HG03280 (cell line): ENCODE data around the gene TMEM117.

Source experiments
- ATAC-seq: cut with Tn5 transposase; IDR thresholded peaks from one replicate; pipeline ENCODE4 v1.9.1; 2021; ENCODE audit warnings: mild to moderate bottlenecking, moderate library complexity; ENCODE audit not compliant: unreplicated experiment

TMEM117 gene

DNA sequence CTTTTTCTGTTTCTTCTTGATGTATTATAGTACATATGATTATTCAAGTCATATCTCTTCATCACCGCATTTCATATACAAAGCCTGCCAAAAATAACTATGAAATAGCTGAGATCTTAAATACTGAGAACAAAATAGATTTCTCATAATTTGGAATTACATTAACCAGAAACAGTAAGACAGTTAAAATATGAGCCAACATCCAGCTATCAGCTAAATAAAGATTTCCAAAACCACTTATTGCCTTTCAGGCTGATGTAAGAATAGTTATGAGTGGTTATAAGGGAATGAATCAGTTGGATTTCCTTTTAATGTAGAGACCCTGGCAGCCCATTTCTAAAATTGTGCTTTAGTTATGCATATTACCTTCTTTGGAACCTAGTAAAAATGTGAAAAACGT is 47.4 kb downstream of the TMEM117 start:
- no peak for ATAC-seq

DNA sequence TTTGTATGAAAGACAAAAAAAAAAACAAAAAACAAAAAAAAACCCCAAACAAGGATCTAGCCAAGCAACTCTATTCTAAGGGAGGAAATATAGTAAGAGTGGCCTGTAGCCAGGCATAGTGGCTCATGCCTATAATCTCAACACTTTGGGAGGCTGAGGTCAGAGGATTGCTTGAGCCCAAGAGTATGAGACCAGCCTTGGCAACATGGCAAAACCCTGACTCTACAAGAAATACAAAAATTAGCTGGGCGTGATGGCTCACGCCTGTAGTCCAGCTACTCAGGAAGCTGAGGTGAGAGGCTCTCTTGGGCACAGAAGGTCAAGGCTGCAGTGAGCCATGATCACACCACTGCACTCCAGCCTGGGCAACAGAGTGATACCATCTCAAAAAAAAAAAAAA is 47.9 kb downstream of the TMEM117 start:
- ATAC-seq, result no peak

GRCh38 chr12:43884683-43885410 is 49.0 kb downstream of the TMEM117 start:
- no peak for ATAC-seq

- no peak for ATAC-seq
These were observed 51.5 kb downstream of the TMEM117 start for GRCh38 chr12:43887397-43887796.

- ATAC-seq, result no peak
These were observed 56.1 kb downstream of the TMEM117 start for GRCh38 chr12:43891856-43892574.

DNA sequence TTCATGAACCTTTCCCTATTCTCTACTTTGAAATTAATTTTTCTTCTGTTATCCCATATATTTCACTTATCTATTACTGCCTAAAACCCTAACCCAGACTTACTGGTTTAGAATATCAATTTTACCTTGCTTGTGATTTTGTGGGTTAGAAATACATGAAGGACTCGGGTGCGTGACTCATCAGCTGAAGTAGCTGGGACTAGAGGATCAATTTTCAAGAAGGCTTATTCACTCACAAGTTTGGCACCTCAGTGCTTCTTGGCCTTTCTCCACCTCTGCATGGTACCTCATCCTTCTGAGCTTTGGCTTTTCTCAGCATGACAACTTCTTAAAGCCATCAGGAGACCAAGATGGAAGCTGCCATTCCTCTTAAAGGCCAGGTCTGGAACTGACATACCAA is 57.8 kb downstream of the TMEM117 start:
- ATAC-seq, result no peak

DNA sequence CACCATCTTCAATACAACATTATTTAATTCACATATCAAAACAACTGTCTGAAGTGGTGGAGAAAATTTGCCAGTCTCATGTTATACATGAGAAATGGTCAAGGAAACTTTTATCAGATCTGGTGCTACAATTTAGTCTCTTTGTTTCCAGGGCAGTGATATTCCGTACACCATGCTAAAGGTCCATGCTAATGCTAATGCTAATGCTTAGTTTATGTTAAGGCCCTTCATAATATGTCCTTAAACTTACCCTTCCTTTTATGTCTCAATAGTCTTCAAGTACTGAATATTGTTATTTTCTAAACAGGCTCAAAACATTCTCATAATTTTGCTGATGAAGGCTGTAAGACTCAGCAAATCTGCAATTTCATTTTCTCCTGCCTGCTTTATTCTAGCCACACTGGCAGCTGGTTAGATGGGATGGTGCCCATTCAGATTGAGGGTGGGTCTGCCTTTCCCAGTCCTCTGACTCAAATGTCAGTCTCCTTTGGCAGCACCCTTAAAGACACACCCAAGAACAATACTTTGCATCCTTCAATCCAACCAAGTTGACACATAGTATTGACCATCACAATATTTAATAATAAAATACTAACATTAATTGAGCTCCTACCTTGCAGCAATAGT is 59.8 kb downstream of the TMEM117 start:
- ATAC-seq, result no peak

- ATAC-seq, result no peak
These were observed 60.6 kb downstream of the TMEM117 start for GRCh38 chr12:43896496-43896895.

GRCh38 chr12:43898474-43898873 is 62.6 kb downstream of the TMEM117 start:
- ATAC-seq, result no peak

- ATAC-seq, result no peak
These were observed 63.7 kb downstream of the TMEM117 start for GRCh38 chr12:43899574-43899973.

DNA sequence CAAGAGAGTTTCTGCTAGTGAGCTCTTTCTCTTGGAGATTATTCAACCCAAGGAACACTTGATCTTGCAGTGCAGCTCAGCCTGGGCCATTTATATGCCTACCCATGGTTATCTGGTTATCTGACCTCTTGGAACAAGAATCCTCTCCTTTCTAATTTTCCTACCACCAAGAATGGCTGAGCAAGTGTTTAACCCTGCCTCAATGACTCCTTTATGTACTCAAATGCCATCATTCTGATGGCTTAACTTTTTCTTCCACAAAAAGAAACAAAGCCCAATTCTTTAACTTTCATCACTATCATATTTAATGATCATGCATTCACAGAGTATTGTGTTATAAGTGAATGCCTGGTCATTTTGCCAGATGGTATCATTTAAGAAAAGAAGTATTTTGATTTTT is 67.8 kb downstream of the TMEM117 start:
- no peak for ATAC-seq

GRCh38 chr12:43912859-43913258 is 77.0 kb downstream of the TMEM117 start:
- no peak for ATAC-seq

DNA sequence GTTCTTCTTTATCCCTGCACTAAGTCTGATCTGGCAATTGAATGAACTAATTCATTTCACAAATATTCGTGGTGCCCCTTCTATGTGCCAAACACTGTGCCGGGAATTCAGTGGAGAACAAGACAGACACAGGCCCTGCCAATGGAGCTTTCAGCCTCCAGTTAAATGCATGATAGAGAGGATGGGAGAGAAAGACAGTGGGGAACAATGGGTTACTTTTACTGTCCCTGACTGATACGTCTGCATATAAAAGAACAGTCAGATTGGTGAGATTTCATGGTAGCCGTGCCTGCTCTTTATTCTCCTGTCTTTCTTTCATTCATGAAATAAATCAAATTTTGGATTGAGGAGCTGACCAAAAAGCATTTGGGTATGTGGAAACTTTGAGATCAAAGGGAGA is 78.5 kb downstream of the TMEM117 start:
- no peak for ATAC-seq

GRCh38 chr12:43914923-43915468 is 79.1 kb downstream of the TMEM117 start:
- no peak for ATAC-seq

- ATAC-seq, result no peak
These were observed 82.0 kb downstream of the TMEM117 start for GRCh38 chr12:43917896-43918295.

- ATAC-seq, result no peak
These were observed 85.9 kb downstream of the TMEM117 start for GRCh38 chr12:43921666-43922337.

- no peak for ATAC-seq
These were observed 94.2 kb downstream of the TMEM117 start for GRCh38 chr12:43930032-43930431.

- no peak for ATAC-seq
These were observed 95.3 kb downstream of the TMEM117 start for GRCh38 chr12:43931187-43931586.

- ATAC-seq, result no peak
These were observed 99.7 kb downstream of the TMEM117 start for GRCh38 chr12:43935581-43935980.

DNA sequence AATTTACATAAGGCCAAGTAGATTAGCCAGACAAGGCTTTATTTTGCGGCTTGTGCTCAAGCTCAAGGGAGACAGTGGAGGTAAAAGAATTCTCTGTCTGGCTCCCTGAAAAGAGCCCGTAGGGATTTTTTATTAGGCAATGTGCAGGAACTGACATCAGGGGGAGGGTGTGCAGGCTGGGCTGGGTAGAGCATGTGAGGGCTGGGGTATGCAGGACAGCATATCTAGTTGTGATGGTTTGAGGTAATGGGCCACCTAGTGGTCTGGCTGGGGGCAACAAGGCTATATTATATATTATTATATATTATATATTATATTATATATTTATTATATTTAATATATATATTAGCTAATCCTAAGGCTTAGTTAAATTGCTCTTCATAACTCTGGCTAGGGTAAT is 102.1 kb downstream of the TMEM117 start:
- no peak for ATAC-seq

GRCh38 chr12:43942379-43942778 is 106.5 kb downstream of the TMEM117 start:
- ATAC-seq, result no peak
